HFF-Myc (cell line): ENCODE results near the gene SMIM10L1.

Experiments used
- DNase-seq: peaks from one replicate; pipeline ENCODE4 v3.0.0-alpha.2; 2011; ENCODE audit warnings: low read depth; ENCODE audit errors: extremely low read depth
- H3K4me3 ChIP-seq: replicated peaks from 2 replicates; pipeline ENCODE4 v1.5.1; 2011; ENCODE audit warnings: low read depth, mild to moderate bottlenecking, control low read depth, low read length
- TF ChIP-seq, protein P1 (sequence below): IDR thresholded peaks from 2 replicates; pipeline ENCODE4 v1.5.1; 2012; ENCODE audit warnings: mild to moderate bottlenecking, low read depth, low read length, control low read depth; ENCODE audit errors: missing control alignments

The SMIM10L1 gene

DNA sequence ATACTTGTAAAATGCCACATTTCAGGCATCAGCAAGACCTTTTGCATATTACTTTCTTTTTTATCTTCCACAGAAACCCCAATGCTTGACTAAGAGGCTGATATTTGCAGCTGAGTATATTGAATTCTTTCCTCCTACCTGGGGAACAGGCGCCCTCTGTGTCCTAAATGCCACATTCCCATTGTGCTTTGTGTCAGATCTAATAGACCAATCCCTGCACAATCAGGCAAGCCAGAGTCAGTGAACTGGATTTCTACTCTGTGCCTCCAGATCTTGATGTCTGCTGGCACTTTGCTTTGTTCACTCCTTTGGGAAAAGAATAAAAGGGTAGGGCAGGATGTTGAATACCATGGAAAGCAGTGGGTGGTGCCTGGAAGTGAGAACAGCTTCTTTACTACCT is 38.1 kb downstream of the SMIM10L1 start:
- TF ChIP-seq, protein P1, sequence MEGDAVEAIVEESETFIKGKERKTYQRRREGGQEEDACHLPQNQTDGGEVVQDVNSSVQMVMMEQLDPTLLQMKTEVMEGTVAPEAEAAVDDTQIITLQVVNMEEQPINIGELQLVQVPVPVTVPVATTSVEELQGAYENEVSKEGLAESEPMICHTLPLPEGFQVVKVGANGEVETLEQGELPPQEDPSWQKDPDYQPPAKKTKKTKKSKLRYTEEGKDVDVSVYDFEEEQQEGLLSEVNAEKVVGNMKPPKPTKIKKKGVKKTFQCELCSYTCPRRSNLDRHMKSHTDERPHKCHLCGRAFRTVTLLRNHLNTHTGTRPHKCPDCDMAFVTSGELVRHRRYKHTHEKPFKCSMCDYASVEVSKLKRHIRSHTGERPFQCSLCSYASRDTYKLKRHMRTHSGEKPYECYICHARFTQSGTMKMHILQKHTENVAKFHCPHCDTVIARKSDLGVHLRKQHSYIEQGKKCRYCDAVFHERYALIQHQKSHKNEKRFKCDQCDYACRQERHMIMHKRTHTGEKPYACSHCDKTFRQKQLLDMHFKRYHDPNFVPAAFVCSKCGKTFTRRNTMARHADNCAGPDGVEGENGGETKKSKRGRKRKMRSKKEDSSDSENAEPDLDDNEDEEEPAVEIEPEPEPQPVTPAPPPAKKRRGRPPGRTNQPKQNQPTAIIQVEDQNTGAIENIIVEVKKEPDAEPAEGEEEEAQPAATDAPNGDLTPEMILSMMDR, result no peak
- H3K4me3 ChIP-seq, result no peak overlapping the region
- DNase-seq, result no peak
